T-cell (primary cell): ENCODE measurements around the gene SLC27A1. TPM values are rescaled to one million over a fixed set of nuclear protein-coding genes. Genes with fewer than 3 reads are reported as not detected.

Experiments used
- ATAC-seq, 4 experiments: fragments of 200-7000 bp in 3 of 4; fragments of 150-1000 bp in 1 of 4; cut with Tn5 transposase; replicated peaks in 1 of 4; 1 replicate in 3 of 4; 2 replicates in 1 of 4; pipeline ENCODE4 v1.10.0; 2021; ENCODE audit warnings: moderate library complexity in 3 of 4, mild to moderate bottlenecking in 2 of 4, moderate number of reproducible peaks in 1 of 4
- CTCF ChIA-PET, 2 donors: fragments of 300-600 bp; sonication (Branson Sonifier 250); formaldehyde crosslinking; loops; one replicate each; lab custom pipeline; 2022; ENCODE audit warnings: antibody characterized with exemption in 2 of 2; lab: Charles Lee
- POLR2A ChIA-PET, 2 donors: fragments of 300-600 bp; sonication (Branson Sonifier 250); formaldehyde crosslinking; loops; one replicate each; lab custom pipeline; 2022; ENCODE audit warnings: antibody characterized with exemption in 2 of 2; lab: Charles Lee
- DNase-seq, 35 experiments: peaks; one replicate each; pipeline versions ENCODE4 v3.0.0 to v3.0.0-alpha.2; 2013 to 2023
- H3K27ac ChIP-seq: one replicate; pipeline ENCODE4 v1.5.1; 2013; ENCODE audit warnings: low read length
- H3K27me3 ChIP-seq, 2 experiments: replicated peaks in 1 of 2; 1 replicate in 1 of 2; 2 replicates in 1 of 2; pipeline versions ENCODE4 v1.6.1 to v1.7.0; 2013; ENCODE audit warnings: low read length in 1 of 2, mixed read lengths in 1 of 2; ENCODE audit not compliant: control insufficient read depth in 2 of 2, insufficient read depth in 2 of 2; ENCODE audit errors: extremely low read depth in 1 of 2
- H3K36me3 ChIP-seq, 2 donors: 1 replicate in 1 of 2; 2 replicates in 1 of 2; pipeline versions ENCODE4 v1.6.1 to v1.7.0; 2013; ENCODE audit warnings: low read length in 1 of 2; ENCODE audit not compliant: control insufficient read depth in 2 of 2, insufficient read depth in 1 of 2; ENCODE audit errors: extremely low read depth in 1 of 2
- H3K4me1 ChIP-seq, 2 experiments: 1 replicate in 1 of 2; 2 replicates in 1 of 2; pipeline versions ENCODE4 v1.6.1 to v1.7.0; 2013; ENCODE audit warnings: low read length in 2 of 2, mixed read lengths in 1 of 2; ENCODE audit not compliant: insufficient read depth in 2 of 2, control insufficient read depth in 1 of 2; ENCODE audit errors: extremely low read depth in 1 of 2
- H3K4me3 ChIP-seq, 2 donors: 1 replicate in 1 of 2; 2 replicates in 1 of 2; pipeline versions ENCODE4 v1.5.1 to v1.7.0; 2013; ENCODE audit warnings: mild to moderate bottlenecking in 2 of 2, low read length in 1 of 2, moderate library complexity in 1 of 2; ENCODE audit not compliant: control insufficient read depth in 1 of 2; ENCODE audit errors: extremely low read depth in 1 of 2
- H3K9me3 ChIP-seq: 2 replicates; pipeline ENCODE4 v1.7.0; 2013
- H3K27ac Mint-ChIP-seq, 2 donors: one replicate each; pipeline ENCODE4 v1.8.0; 2020 to 2021; ENCODE audit warnings: mild to moderate bottlenecking in 2 of 2, mixed read lengths in 2 of 2
- H3K27me3 Mint-ChIP-seq, 2 donors: one replicate each; pipeline ENCODE4 v1.8.0; 2021 to 2022; ENCODE audit warnings: mixed read lengths in 2 of 2
- H3K36me3 Mint-ChIP-seq: one replicate; pipeline ENCODE4 v1.8.0; 2021; ENCODE audit warnings: mixed read lengths
- H3K4me1 Mint-ChIP-seq, 3 donors: one replicate each; pipeline ENCODE4 v1.8.0; 2020 to 2022; ENCODE audit warnings: mixed read lengths in 3 of 3, mild to moderate bottlenecking in 1 of 3
- H3K4me3 Mint-ChIP-seq, 3 donors: one replicate each; pipeline ENCODE4 v1.8.0; 2020 to 2022; ENCODE audit warnings: mild to moderate bottlenecking in 3 of 3, mixed read lengths in 3 of 3, moderate library complexity in 3 of 3
- H3K9me3 Mint-ChIP-seq, 3 donors: one replicate each; pipeline ENCODE4 v1.8.0; 2020 to 2022; ENCODE audit warnings: mixed read lengths in 3 of 3
- WGBS: methylation state at CpG from one replicate; pipeline ENCODE4 v1.1.5; 2013; ENCODE audit warnings: missing lambda C conversion rate; ENCODE audit not compliant: insufficient coverage; 5-methylcytosine and 5-hydroxymethylcytosine counted together
- total RNA-seq, 35 experiments: library from RNA in 6 of 35; stranded (reverse) in 6 of 35; fragments of 120-200 nt in 1 of 35; gene quantifications; one replicate each; pipeline versions ENCODE4 v1.2.1 to v1.2.4 and lab custom pipeline; 2013 to 2026

The SLC27A1 gene
- total RNA-seq, 5 donors from 2014 or later (not counting 1 experiment from before 2014, with no cell fraction given), result 5.9 to 13.3 (median 10.5) TPM

DNA sequence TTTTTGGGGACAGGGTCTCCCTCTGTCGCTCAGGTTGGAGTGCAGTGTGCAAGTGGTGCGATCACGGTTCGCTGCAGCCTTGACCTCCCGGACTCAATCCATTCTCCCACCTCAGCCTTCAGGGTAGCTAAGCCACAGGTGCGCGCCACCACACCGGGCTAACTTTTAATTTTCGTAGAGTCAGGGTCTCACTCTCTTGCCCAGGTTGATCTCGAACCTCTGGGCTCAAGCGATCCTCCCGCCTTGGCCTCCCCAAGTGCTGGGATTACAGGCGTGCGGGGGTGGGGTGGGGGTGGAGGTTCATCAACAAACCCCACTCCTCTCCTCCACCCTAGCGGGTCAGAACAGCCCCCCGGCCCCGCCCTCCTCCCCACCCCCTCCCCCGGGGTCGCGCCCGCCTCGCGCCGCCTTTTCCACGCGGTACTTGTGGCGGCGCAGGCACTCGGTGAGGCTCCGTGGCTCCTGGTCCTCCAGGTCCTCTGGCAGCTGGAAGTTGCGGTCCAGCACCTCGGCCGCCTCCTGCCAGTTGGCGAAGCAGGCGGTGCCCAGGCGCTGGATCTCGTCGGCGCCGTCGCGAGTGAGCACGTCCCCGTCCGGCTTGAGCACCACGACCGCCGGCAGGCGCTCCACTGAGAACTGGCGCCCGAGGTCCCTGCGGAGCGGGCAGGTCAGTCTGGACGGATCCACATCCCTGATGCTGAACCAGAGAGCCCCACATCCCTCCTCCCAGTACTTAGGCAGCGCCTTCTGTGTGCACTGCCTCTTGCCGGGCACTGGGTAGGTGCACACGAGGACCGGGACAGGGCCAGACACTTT lies 14.8 kb upstream of the SLC27A1 start:
- H3K27me3 ChIP-seq, result peaks cover 8 to 77% of the 10 kb centered on the region in 2 experiments
- CTCF ChIA-PET, result interaction anchor here in 1 of 2 donors (0.6 kb wide), 1 partner anchor 11 kb away, joined by 4 read pairs; no protein-coding TSS in a partner anchor
- no peak for DNase-seq
- no peak overlapping the region for H3K4me3 Mint-ChIP-seq
- no peak overlapping the region for H3K27ac ChIP-seq
- POLR2A ChIA-PET, result no interaction called here
- H3K27ac Mint-ChIP-seq, result no peak overlapping the region
- no peaks in the 10 kb centered on the region for H3K9me3 Mint-ChIP-seq
- no peaks in the 10 kb centered on the region for H3K36me3 Mint-ChIP-seq
- H3K4me1 Mint-ChIP-seq, result peaks cover 5 to 15% (median 11%) of the 10 kb centered on the region in 3 donors
- H3K9me3 ChIP-seq, result no peaks in the 10 kb centered on the region
- peaks cover 0 to 17% of the 10 kb centered on the region in 2 experiments for H3K4me1 ChIP-seq
- peaks cover 26 to 52% of the 10 kb centered on the region in 2 donors for H3K27me3 Mint-ChIP-seq
- H3K36me3 ChIP-seq, result no peaks in the 10 kb centered on the region
- no peak for ATAC-seq
- 21% methylated on average over 33 of the region's 58 CpGs for WGBS
- H3K4me3 ChIP-seq, result no peak overlapping the region

DNA sequence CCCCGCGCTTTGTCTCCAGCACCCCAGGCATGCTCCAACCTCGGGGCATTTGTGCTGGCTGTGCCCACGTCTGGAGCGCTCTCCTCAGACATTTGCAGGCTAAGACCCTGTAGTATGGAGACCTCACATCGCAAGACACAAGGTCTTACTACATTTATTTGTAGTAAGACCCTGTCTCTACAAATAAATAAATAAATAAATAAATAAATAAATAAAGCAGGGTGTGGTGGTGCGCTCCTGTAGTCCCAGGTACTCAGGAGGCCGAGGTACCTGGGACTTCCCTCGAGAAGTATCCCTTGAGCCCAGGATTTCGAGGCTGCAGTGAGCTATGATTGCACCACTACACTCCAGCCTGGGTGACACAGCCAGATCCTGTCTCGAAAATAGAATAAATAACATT lies 14.2 kb upstream of the SLC27A1 start:
- ChIA-PET POLR2A (no interaction called here), CTCF (no interaction called here)
- Histone ChIP-seq H3K27ac (no peak overlapping the region), H3K4me1 (peaks cover 0 to 14% of the 10 kb centered on the region in 2 experiments), H3K27me3 (peaks cover 8 to 76% of the 10 kb centered on the region in 2 experiments), H3K36me3 (no peaks in the 10 kb centered on the region), H3K9me3 (no peaks in the 10 kb centered on the region), H3K4me3 (no peak overlapping the region)
- DNase-seq (no peak), ATAC-seq (no peak)
- no peak overlapping the region for H3K27ac Mint-ChIP-seq
- no peak overlapping the region for H3K4me3 Mint-ChIP-seq
- no peaks in the 10 kb centered on the region for H3K36me3 Mint-ChIP-seq
- H3K27me3 Mint-ChIP-seq, result peaks cover 26 to 55% of the 10 kb centered on the region in 2 donors
- peaks cover 5 to 10% (median 5%) of the 10 kb centered on the region in 3 donors for H3K4me1 Mint-ChIP-seq
- H3K9me3 Mint-ChIP-seq, result no peaks in the 10 kb centered on the region
- 71% methylated on average over 9 of the region's 11 CpGs for WGBS

DNA sequence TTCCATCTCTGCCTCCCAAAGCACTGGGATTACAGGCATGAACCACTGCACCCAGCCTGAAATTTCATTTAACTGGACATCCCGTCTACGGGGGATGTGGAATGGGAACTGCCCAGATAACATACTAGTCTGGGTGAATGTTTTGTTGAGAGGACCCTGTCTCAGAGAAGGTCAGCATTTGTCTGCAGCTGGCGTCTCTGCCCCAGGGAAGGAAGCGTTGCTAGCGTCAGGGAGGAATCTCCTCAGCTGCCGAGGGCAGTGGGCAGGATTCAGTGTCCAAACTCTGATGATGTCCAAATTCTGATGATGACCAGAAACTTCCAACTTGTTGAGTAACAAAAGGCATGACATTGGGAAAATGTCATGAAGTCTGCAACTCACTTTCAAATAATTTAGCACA lies 12.7 kb upstream of the SLC27A1 start:
- Mint-ChIP-seq H3K27ac (no peak overlapping the region), H3K4me1 (peaks cover 5 to 7% (median 5%) of the 10 kb centered on the region in 3 donors), H3K4me3 (no peak overlapping the region), H3K27me3 (peaks cover 26 to 56% of the 10 kb centered on the region in 2 donors), H3K9me3 (no peaks in the 10 kb centered on the region), H3K36me3 (no peaks in the 10 kb centered on the region)
- H3K4me3 ChIP-seq, result no peak overlapping the region
- H3K36me3 ChIP-seq, result no peaks in the 10 kb centered on the region
- H3K27me3 ChIP-seq, result peaks cover 8 to 80% of the 10 kb centered on the region in 2 experiments
- peaks cover 0 to 14% of the 10 kb centered on the region in 2 experiments for H3K4me1 ChIP-seq
- CTCF ChIA-PET, result interaction anchor here in 1 of 2 donors (0.7 kb wide), 1 partner anchor 1077 kb away, joined by 4 read pairs; no protein-coding TSS in a partner anchor
- ATAC-seq (no peak), DNase-seq (no peak)
- no peak overlapping the region for H3K27ac ChIP-seq
- 73% methylated on average over 2 of the region's 6 CpGs for WGBS
- POLR2A ChIA-PET, result interaction anchor here in 1 of 2 donors (0.7 kb wide), 1 partner anchor 10 kb away, joined by 7 read pairs; no protein-coding TSS in a partner anchor
- H3K9me3 ChIP-seq, result no peaks in the 10 kb centered on the region

DNA sequence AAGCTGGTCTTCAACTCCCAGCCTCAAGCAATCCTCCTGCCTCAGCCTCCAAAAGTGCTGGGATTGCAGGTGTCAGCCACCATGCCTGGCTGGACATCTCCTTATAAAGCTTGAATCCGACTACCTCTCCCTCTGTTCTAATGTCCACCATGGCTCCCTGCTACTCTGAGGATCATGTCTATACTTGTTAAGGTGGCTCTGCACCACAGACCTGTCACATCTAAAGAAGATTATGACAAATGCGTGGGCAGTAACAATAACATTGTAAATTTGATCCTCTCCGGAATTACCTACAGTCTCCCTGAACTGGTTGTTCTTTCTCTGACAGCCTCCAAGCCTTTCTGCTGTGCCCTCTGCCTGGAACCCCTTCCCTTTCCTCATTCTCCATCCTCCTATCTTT lies 11.4 kb upstream of the SLC27A1 start:
- Mint-ChIP-seq H3K4me3 (no peak overlapping the region), H3K27me3 (peaks cover 22 to 51% of the 10 kb centered on the region in 2 donors), H3K36me3 (no peaks in the 10 kb centered on the region), H3K27ac (no peak overlapping the region), H3K4me1 (peaks cover 0 to 3% (median 2%) of the 10 kb centered on the region in 3 donors), H3K9me3 (no peaks in the 10 kb centered on the region)
- no peak overlapping the region for H3K27ac ChIP-seq
- DNase-seq, result no peak
- peaks cover 8 to 76% of the 10 kb centered on the region in 2 experiments for H3K27me3 ChIP-seq
- H3K4me3 ChIP-seq, result no peak overlapping the region
- ChIA-PET POLR2A (no interaction called here), CTCF (interaction anchor here in 1 of 2 donors (0.5 to 0.6 kb wide), 2 partner anchors 8 to 129 kb away, joined by 3 to 18 read pairs; no protein-coding TSS in a partner anchor)
- no peak for ATAC-seq
- no peaks in the 10 kb centered on the region for H3K9me3 ChIP-seq
- H3K36me3 ChIP-seq, result no peaks in the 10 kb centered on the region
- WGBS, result 80% methylated on average over 1 of the region's 3 CpGs
- H3K4me1 ChIP-seq, result peaks cover 0 to 8% of the 10 kb centered on the region in 2 experiments

DNA sequence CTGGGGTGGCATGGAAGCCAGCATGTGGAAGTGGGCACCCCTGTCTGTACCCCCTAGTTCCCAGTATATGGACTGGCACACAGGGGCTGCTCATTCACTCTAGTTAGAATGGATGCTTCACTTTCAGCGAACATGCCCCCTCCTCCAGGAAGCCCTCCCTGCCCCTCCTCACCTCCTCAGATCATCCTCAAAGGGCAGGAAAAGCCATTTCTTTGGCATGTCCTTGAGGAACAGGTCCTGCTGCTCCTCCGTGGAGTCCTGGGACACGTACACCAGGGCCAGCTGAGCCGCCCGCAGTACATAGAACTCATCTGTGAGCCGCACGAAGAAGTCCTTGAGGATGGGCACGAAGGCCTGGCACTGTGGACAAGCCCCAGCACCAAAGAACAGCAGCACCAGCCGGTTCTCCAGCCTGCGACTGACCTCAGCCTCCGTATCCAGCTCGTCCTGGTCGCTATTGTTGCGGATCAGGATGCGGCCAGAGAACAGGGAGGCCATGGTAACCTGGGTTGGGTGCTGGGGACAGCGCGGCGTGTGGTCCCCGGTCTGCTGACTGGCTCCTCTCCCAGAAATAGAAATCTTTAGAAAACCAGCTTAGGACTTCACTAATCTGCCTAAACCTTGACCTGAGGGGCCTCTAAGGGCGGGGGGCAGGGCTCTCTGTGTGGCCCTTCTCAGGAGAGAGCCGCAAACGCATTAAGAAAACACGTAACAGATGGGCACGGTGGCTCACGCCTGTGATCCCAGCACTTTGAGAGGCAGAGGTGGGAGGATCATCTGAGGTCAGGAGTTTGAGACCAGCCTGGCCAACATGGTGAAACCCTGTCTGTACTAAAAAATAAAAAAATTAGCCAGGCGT lies 9.7 kb upstream of the SLC27A1 start, which contains the start of gene NXNL1:
TSS of gene NXNL1 (minus strand) at position 555 of the 859 bp plus-strand sequence. CDS start at position 498, 57 bp downstream.
- no peaks in the 10 kb centered on the region for H3K36me3 Mint-ChIP-seq
- CTCF ChIA-PET, result interaction anchor here in 1 of 2 donors (0.6 kb wide), 1 partner anchor 1326 kb away, joined by 3 read pairs; no protein-coding TSS in a partner anchor

DNA sequence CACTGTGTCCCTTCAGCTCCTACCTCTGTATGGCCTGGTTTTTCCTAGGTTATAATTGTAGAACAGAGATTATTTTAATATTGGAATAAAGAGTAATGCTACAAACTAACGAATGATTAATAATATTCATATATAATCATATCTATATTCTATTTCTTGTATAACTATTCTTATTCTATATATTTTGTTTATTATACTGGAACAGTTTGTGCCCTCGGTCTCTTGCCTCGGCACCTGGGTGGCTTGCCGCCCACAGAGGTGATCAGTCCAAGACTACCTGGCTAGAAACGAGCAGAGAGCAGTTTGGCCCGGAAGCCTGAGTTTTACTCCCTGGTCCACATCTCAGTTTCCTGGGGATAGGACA lies 3.9 kb upstream of the SLC27A1 start:
- no peaks in the 10 kb centered on the region for H3K36me3 ChIP-seq
- no peak overlapping the region for H3K27ac ChIP-seq
- Mint-ChIP-seq H3K4me1 (peaks cover 22 to 36% (median 23%) of the 10 kb centered on the region in 3 donors), H3K36me3 (no peaks in the 10 kb centered on the region), H3K4me3 (no peak overlapping the region), H3K27ac (no peak overlapping the region), H3K9me3 (no peaks in the 10 kb centered on the region), H3K27me3 (no peaks in the 10 kb centered on the region)
- peaks cover 2 to 27% of the 10 kb centered on the region in 2 experiments for H3K4me1 ChIP-seq
- no peak for ATAC-seq
- H3K27me3 ChIP-seq, result peaks cover 0 to 13% of the 10 kb centered on the region in 2 experiments
- WGBS, result no CpG with 5 or more reads among the region's 6 CpGs
- ChIA-PET CTCF (interaction anchor here (0.6 to 1.0 kb wide), 2 partner anchors 24 to 84 kb away, joined by 3 to 12 read pairs; no protein-coding TSS in a partner anchor), POLR2A (no interaction called here)
- DNase-seq, result no peak
- H3K4me3 ChIP-seq, result no peak overlapping the region
- H3K9me3 ChIP-seq, result no peaks in the 10 kb centered on the region

More for the DNA sequence above, 9.7 kb upstream of the SLC27A1 start, which contains the start of gene NXNL1:
- DNase-seq, result no peak
- H3K36me3 ChIP-seq, result no peaks in the 10 kb centered on the region
- Mint-ChIP-seq H3K4me3 (no peak within 1 kb of the TSS), H3K27ac (no peak within 1 kb of the TSS), H3K27me3 (peaks cover 15 to 41% of the 10 kb centered on the region in 2 donors), H3K4me1 (peaks cover 0 to 3% (median 0%) of the 10 kb centered on the region in 3 donors), H3K9me3 (no peaks in the 10 kb centered on the region)
- POLR2A ChIA-PET, result no interaction called here
- H3K27me3 ChIP-seq, result peaks cover 8 to 65% of the 10 kb centered on the region in 2 experiments
- ATAC-seq, result no peak
- H3K27ac ChIP-seq, result no peak within 1 kb of the TSS
- 85% methylated on average over 24 of the region's 26 CpGs for WGBS
- no peaks in the 10 kb centered on the region for H3K9me3 ChIP-seq
- H3K4me1 ChIP-seq, result peaks cover 0 to 4% of the 10 kb centered on the region in 2 experiments
- no peak within 1 kb of the TSS for H3K4me3 ChIP-seq
